NCI-H345 treated with DMSO at 0.1 percent for 48 hours (cell line): ENCODE results near the gene MFSD12.
A peak's percentile ranks its signal among the peaks of the same experiment; 100 is the strongest.
"Not testable (repeated sequence)": the region's sequence is repeated elsewhere in the genome, so short reads cannot be mapped to it uniquely, and the experiment has no call there.

Experiments used
- DNase-seq: peaks from one replicate; lab custom pipeline; 2025; ENCODE audit not compliant: unreplicated experiment; lab: John Stamatoyannopoulos, UW

Gene MFSD12

DNA sequence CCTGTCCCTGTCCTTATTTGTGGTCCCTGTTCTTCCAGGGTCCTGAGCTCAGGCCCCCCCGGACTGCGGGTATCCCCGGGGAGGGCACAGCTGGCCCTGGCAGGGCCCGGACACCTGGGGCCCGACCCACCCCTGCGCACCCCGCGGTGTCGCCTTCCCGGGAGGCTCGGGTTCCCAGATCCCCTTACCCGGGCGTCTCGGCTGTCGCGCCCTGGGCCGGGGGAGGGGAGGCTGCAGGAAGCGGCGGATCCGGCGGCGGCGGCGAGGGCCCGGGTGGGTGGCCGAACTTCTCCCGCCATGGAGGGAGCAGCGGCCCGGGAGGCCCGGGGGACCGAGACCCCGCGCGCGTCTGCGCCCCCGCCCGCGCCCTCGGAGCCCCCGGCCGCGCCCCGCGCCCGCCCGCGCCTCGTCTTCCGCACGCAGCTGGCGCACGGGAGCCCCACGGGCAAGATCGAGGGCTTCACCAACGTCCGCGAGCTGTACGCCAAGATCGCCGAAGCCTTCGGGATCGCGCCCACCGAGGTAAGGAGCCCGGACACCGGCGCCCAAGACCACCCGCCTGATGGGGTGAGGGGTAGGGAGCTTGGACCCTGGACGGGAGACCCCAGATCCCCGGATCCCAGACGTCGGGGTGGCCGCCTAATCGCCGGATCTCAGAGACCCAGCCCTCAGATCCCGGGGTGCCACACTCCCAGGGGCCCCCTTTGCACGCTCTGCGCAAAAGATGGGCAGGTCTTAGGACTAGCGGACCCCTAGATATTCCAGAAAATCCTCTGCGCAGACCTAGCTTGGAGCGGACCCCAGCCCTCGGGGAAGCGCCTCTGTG is 28.1 kb upstream of the MFSD12 start, which contains the start of gene GIPC3:
Gene GIPC3 (plus strand): TSS at position 178 of the 826 bp plus-strand sequence. CDS start 120 bp downstream, at position 298.
- no peak for DNase-seq

DNA sequence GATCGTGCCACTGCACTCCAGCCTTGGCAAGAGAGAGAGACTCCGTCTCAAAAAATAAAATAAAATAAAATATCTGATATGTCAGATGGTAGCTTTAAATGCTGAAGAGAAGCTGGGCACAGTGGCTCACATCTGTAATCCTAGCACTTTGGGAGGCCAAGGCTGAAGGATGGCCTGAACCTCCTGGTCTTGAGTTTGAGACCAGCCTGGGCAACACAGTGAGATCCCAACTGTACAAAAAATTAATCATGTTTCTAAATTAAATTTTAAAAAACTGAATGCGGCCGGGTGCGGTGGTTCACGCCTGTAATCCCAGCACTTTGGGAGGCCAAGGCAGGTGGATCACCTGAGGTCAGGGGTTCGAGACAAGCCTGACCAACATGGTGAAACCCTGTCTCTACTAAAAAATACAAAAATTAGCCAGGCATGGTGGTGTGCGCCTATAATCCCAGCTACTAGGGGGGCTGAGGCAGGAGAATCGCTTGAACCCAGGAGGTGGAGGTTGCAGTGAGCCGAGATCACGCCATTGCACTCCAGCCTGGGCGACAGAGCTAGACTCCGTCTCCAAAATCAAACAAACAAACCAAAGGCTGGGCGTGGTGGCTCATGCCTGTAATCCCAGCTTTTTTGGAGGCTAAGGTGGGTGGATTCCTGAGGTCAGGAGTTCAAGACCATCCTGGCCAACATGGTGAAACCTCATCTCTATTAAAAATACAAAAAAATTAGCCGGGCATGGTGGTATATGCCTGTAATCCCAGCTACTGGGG is 26.8 kb upstream of the MFSD12 start:
- DNase-seq = not testable (repeated sequence)

DNA sequence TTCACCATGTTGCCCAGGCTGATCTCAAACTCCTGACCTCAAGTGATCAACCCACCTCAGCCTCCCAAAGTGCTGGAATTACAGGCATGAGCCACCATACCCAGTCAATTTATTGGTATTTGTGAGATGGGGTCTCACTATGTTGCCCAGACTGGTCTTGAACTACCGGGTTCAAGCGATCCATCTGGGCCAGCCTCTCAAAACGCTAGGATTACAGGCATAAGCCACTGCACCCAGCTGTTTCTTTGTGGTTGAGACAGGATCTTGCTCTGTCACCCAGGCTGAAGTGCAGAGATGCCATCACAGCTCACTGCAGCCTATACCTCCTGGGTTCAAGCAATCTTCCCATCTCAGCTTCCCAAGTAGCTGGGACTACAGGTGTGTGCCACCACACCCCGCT is 24.4 kb upstream of the MFSD12 start:
- not testable (repeated sequence) for DNase-seq

DNA sequence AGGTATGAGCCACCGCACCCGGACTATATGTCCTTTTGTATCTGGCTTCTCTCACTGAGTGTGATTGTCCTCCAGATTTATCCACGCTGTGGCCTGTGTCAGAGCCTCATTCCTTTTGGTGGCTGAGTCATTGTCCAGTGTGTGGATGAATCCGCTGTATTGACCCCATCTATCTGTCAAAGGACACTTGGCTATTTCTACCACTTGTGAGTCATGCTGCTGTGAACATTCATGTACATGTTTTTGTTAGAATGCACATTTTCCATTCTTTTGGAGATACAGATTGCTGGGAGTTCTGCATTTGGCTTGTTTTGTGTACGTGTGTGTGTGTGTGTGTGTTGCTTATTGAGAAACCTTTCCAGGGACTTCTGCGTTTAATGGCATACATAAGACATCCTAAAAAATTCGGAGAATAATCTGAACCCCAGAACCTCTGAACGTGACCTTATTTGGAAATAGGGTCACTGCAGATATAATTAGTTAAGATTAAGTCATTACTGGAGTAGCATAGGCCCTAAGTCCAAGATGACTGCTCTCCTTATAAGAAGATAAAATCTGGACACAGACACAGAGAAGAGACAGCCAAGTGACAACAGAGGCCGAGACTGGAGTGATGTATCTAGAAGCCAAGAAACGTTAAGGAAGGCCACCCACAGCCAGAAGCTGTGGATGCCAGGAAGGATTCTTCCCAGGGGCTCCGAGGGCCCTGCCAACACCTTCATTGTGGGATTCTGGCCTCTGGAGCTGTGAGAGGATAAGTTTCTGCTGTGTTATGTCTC is 23.0 kb upstream of the MFSD12 start:
- no peak for DNase-seq

DNA sequence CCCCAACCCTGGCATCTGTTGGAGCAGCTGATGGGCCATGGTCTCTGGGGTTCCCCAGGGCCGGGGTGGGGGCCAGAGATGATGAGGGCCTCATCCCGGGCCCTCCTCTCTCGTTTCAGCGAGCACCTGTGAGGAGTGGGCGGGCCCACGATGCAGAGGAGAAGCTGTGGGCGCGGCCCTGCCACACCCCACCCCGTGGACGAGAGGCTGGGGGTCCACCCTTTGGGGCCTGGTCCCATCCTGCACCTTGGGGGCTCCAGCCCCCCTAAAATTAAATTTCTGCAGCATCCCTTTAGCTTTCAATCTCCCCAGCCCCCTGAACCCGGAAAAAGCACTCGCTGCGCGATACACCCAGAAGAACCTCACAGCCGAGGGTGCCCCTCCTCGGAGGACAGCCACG is 21.0 kb upstream of the MFSD12 start:
- DNase-seq = no peak

DNA sequence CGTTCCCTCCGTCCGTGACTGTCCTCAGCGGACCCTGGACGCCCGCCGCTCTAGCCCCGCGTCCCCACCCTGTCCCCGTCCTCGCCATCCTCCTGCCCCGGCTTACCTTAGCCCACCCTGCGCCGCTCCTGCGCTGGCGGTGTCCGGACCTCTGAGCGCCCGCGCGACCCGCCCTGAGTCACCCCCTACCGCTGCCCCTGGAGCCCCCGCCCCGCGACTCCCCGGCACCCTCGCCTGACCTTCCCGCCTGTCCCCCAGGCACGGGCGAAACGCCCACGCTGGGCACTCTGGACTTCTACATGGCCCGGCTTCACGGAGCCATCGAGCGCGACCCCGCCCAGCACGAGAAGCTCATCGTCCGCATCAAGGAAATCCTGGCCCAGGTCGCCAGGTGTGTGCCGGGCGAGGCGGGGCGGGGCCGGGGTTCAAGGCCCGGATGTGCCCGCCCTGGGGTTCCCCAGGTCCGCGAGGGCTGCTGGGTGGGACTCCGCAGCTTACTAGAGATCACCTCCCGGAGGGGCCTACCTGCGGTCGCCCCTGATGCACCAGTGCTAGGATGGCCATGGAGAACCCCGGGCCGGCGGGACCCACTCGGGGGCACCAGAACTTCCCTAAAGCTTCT is 20.4 kb upstream of the MFSD12 start:
- DNase-seq = no peak

DNA sequence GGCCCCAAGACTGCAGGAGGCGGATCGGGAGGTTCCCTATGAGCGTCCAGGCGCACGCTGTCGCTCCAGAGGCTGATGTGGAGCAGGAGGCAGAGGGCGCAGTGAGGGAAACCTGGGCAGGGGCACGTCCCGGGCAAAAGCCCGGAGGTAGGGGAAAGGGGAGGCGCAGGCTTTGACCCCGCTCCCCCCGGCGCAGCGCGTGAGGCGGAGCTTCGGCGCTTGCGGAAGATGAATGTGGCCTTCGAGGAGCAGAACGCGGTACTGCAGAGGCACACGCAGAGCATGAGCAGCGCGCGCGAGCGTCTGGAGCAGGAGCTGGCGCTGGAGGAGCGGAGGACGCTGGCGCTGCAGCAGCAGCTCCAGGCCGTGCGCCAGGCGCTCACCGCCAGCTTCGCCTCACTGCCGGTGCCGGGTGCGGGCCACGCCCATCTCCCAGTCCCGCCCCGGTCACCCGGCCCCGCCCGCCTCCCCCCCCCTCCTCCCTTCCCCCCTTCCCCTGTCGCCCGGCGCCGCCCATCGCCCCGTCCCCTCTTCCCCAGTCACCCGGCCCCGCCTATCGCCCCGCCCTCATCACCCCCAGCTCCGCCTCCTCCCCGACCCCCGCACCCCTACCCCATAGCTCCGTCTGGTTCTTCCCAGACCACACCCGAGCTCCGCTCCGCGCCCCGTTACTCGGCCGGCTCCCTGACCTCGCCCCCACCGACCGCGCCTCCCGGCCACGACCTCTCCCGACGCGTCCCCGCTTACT is 19.5 kb upstream of the MFSD12 start:
- no peak for DNase-seq

DNA sequence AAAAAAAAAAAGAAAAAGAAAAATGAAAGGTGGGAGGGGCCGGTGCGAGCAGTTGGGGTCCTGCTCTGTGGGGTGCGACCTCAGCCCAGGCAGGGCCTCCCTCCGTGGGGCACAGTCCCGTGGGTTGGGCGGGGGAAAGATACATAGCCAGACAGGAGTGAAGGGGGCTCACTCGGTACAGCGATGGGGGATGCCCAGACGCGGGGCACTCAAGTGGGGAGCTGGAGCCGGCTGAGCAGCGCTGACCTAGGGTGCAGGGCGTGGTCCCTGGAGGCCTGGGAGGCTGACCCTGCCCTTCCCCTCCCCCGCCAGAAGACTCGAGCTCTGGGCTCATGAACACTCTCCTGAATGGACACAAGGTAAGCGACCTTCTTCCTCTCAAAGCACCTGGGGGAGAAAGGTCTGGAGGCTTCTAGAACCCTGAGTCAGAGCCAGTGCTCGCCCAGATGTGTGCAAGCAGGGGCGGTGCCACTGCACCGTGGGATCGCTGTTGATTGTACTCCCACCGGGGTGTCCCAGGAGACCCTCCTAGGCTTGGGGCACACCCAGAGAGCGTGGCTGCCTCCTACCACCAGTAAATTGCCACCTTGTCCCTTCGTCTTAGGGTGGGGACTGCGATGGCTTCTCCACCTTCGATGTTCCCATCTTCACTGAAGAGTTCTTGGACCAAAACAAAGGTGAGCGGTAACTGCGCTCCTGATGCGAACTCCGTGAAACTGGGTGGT is 18.7 kb upstream of the MFSD12 start:
- no peak for DNase-seq

DNA sequence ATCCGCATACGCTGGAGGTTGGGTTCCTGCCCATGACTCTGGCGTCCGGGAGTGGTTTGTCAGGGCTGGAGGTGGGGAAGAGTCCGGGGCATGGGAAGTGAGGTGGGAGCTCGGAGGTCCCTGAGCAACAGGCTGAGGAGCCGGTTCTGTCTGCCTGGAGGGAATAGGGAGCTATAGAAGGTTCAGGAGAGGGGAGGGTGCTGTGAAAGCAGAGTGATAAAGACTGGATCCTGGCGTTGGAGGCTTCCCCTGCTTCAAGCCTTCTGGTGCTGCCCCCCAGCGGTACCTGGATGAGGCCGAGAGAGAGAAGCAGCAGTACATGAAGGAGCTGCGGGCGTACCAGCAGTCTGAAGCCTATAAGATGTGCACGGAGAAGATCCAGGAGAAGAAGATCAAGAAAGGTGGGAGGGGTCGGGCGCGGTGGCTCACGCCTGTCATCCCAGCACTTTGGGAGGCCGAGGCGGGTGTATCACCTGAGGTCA is 17.9 kb upstream of the MFSD12 start:
- DNase-seq = no peak

DNA sequence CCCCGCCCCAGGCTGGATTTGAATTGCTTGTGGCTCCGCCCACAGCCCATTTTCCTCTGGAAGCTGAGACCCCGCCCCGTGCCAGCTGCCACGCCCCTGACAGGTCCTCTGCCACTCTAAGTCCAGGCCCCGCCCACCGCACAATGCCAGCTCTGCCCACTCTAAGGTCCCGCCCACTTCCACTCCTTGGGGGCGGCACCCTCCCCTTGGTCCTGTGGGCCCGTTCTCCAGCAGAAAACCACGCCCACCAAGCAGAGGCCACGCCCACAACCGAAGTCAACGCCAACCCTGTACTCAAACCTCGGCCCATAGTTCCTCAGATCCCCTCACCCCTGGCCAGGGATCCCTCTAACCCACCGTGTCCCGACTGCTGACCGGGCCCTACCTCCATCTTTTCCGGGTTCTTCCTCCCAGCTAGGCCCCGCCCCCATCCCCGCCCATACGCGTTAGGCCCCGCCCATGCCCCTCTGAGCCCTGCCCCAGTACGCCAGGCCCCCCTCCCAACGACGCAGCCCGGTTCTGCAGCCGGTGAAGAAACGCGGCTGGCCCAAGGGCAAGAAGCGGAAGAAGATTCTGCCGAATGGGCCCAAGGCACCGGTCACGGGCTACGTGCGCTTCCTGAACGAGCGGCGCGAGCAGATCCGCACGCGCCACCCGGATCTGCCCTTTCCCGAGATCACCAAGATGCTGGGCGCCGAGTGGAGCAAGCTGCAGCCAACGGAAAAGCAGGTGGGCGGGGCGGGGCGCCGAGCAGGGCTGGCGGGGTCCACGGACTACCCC is 16.7 kb upstream of the MFSD12 start:
- DNase-seq = peak; percentile 92

DNA sequence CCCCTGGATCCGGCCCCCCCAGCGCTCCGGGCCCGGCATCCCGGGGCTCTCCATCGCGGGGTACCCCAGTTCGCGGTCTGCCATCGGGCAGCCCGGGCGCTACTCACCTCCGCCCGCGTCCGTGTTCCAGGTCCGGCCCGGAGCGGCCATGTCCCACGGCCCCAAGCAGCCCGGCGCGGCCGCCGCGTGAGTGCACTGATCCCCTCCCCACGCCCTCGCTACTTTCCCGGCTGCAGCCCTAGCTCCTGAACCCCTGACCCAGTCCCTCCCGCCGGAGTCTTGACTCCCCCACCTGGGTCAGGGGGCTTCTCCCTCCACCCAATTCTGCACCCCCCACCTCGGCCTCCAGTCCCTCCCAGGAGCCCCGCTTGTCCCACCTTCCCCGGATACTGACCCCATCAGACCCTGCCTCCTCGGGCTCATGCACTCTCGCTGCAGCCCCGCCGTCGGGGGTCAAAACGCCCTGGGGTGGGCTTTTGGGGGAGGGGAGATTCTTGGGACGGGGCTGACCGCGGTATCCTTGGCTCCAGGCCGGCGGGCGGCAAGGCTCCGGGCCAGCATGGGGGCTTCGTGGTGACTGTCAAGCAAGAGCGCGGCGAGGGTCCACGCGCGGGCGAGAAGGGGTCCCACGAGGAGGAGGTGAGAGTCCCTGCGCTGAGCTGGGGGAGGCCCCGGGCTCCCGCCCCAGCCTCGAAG is 15.9 kb upstream of the MFSD12 start:
- DNase-seq = no peak

DNA sequence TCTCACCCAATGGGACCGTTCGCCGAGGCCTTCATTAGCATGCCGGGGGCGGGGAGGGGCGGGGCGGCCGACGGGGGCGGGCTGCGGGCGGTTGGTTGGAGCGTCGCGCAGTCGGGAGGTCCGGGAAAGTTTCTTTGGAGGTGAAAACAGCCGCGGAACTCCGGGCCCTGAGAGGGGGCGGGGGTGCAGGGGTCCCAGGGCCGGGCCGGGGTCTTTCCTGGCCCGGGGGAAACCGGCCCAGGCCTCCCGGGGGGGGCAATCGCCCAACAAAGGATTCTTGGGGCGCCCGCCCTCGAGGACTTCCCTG is 15.4 kb upstream of the MFSD12 start, which contains the start of gene HMG20B:
Gene HMG20B (plus strand): TSS at position 90 of the 307 bp plus-strand sequence. CDS start 366 bp downstream, outside the sequence.
- DNase-seq = no peak

DNA sequence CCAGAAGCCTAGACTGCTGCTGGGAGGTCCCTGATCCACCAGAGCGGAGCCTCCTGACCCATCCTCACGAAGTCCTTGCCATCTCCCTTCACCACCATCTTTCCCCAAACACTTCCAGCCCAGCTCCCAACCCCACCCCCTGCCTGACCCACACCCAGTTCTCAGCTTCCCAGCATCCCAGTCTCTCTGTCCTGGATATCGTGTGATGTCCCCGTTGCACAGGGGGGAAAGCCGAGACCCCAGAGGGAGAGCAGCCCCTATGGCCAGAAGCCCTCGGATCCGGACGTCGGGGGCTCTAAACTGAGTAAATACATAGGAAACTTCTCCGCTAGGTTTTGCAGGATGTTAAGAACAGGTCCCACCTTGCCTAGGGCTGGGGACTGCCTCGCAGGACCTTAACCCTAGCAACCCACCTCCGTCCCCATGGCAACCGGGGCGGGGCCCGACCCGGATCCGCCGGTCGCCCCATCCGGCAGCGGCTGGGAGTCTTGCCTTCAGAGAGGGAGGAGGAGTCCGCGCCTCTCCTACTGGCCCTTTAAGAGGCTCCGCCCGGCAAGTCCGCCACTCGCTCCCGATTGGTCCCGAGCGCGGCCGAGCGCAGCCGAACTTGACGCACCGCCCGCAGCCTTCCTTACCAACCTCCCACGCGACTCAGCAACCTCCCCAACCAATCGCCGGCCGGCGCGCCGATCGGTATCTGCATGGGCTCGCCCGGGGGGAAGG is 14.9 kb upstream of the MFSD12 start:
- peak; percentile 97 for DNase-seq

DNA sequence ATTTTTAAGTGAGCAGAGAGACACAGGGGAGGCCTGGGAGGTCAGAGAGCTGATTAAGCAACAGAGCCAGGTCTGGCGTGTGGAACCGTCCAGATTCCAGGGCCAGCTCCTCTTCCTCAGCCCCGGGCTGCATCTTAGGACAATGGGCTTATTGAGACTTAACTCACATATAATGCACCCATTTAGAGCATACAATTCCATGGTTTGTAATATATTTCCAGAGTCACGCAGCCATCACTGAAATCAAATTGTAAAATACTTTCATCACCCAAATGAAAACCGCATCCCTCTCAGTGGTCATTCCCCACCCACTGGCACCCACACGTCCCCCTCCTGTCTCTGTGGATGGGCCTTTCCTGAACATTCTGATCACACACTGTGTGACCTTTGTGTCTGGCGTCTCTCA is 13.2 kb upstream of the MFSD12 start:
- DNase-seq = no peak

DNA sequence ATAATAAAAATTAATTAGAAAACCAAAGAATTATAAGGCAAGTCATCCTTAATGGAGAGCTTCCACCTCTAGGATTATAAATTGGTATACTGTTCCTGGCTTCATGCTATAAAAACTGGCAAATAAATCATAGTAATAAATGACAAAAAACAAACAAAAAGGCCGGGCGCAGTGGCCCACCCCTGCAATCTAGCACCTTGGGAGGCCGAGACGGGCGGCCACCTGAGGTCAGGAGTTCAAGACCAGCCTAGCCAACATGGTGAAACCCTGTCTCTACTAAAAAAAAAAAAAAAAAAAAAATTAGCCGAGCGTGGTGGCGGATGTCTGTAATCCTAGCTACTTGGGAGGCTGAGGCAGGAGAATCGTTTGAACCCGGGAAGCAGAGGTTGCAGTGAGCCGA is 12.7 kb upstream of the MFSD12 start:
- not testable (repeated sequence) for DNase-seq

DNA sequence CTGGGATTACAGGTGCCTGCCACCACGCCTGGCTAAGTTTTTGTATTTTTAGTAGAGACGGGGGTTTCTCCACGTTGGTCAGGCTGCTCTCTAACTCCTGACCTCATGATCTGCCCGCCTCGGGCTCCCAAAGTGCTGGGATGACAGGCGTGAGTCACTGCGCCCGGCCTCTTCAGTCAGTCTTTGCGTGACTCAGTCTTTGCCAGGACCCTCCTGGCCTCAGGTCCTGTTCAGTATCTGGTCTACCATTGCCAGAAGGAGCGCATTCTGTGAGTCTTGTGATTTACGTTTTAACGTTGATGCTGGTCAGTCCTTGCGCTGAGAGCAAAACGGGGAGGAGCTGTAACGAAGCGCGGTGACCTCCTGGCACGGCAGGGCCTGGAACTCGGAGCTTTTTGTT is 7.8 kb upstream of the MFSD12 start:
- DNase-seq = no peak

DNA sequence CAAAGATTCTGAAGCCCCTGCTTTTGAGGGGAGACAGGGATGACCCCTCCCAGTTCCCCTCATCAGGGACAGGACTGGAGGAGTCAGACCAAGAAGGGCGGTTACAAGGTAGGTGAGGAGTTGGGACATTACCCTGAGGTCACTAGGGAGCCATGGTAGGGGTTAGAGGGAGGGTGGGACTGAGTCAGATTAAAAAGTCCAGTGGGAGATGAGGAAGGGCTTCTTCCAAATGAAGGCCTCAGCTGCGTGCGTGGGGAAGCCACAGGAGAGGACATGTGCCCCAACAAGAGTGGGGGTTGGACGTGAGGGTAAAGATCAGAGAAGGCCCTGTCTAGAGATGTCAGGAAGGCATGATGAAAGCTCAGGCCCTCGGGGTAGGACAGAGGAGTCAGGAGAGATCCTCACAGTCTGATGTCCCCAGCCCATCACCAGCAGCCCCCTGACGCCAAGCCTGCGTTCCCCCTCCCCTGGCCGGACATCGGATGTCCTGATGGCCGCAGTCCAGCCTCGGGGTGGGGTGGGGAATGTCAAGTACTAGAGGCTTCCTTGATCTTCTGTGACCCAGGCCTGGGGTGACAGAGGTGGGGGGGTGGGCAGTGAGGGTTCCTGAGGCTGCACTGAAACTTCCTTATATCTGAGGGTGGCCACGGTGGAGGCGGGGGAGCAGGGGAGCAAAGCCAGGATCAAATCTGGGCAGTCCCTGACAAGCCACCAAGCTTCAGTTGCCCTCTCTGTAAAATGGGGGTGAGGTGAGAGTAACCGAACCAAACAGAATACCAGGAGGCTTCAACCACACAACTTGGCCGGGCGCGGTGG is 6.5 kb upstream of the MFSD12 start:
- DNase-seq = no peak
